Neural cell (in vitro differentiated cells): ENCODE data around the gene PRDM12. TPM values are rescaled to one million over a fixed set of nuclear protein-coding genes. Genes with fewer than 3 reads are reported as not detected.

Source experiments
- H2AFZ ChIP-seq: fragments of 200-600, 300-800 bp; sonication (generic), shearing (Covaris generic); 2 replicates; pipeline ENCODE4 v1.6.0; 2014; ENCODE audit warnings: low read depth, mild to moderate bottlenecking, antibody characterized with exemption, low read length, moderate library complexity
- H3F3A ChIP-seq: fragments of 200-600 bp; shearing (Covaris generic); 2 replicates; pipeline ENCODE4 v1.6.1; 2016; ENCODE audit warnings: mild to moderate bottlenecking, moderate library complexity, mixed read lengths, antibody characterized with exemption, low read length; ENCODE audit not compliant: insufficient read depth, poor library complexity, severe bottlenecking
- H3K27ac ChIP-seq: fragments of 200-600, 300-800 bp; sonication (generic), shearing (Covaris generic); 2 replicates; pipeline ENCODE4 v1.5.1; 2014; ENCODE audit warnings: mild to moderate bottlenecking, low read length, moderate library complexity
- H3K27me3 ChIP-seq: fragments of 300-800, 200-600 bp; sonication (generic), shearing (Covaris generic); 2 replicates; pipeline ENCODE4 v1.6.0; 2014; ENCODE audit warnings: mild to moderate bottlenecking, low read depth, low read length, moderate library complexity; ENCODE audit not compliant: insufficient read depth
- H3K36me3 ChIP-seq: fragments of 300-800, 200-600 bp; sonication (generic), shearing (Covaris generic); 2 replicates; pipeline ENCODE4 v1.5.1; 2014; ENCODE audit warnings: mild to moderate bottlenecking, antibody characterized with exemption, low read length, moderate library complexity; ENCODE audit not compliant: insufficient read depth
- H3K4me2 ChIP-seq: fragments of 300-800, 200-600 bp; sonication (generic), shearing (Covaris generic); 2 replicates; pipeline ENCODE4 v1.6.0; 2014; ENCODE audit warnings: mild to moderate bottlenecking, low read length
- H3K4me3 ChIP-seq: fragments of 300-800, 200-600 bp; sonication (generic), shearing (Covaris generic); 2 replicates; pipeline ENCODE4 v1.5.1; 2014; ENCODE audit warnings: mild to moderate bottlenecking, low read length, moderate library complexity
- H3K79me2 ChIP-seq: fragments of 200-600 bp; shearing (Covaris generic); replicated peaks from 2 replicates; pipeline ENCODE4 v1.6.0; 2014; ENCODE audit warnings: mild to moderate bottlenecking, low read length, moderate library complexity; ENCODE audit not compliant: insufficient read depth
- H3K9ac ChIP-seq: fragments of 300-800, 200-600 bp; sonication (generic), shearing (Covaris generic); 2 replicates; pipeline ENCODE4 v1.6.1; 2016; ENCODE audit warnings: mild to moderate bottlenecking, low read length, mixed read lengths
- H3K9me2 ChIP-seq: fragments of 200-600 bp; shearing (Covaris generic); 2 replicates; pipeline ENCODE4 v1.6.1; 2016; ENCODE audit warnings: mild to moderate bottlenecking, low read length, mixed read lengths; ENCODE audit not compliant: insufficient read depth
- H3K9me3 ChIP-seq: fragments of 200-600, 300-800 bp; sonication (generic), shearing (Covaris generic); 2 replicates; pipeline ENCODE4 v1.6.1; 2016; ENCODE audit warnings: mild to moderate bottlenecking, mixed run types, low read length, moderate library complexity, mixed read lengths
- H4K20me1 ChIP-seq: fragments of 200-600 bp; shearing (Covaris generic); 2 replicates; pipeline ENCODE4 v1.6.1; 2016; ENCODE audit warnings: mild to moderate bottlenecking, mixed run types; ENCODE audit not compliant: insufficient read depth
- EP300 ChIP-seq: fragments of 450-650 bp; conservative IDR thresholded peaks from 2 replicates; pipeline ENCODE4 v1.6.1; 2014; ENCODE audit warnings: antibody characterized with exemption, mild to moderate bottlenecking, moderate library complexity; ENCODE audit not compliant: poor library complexity, severe bottlenecking
- EZH2 ChIP-seq: fragments of 200-600, 300-800 bp; shearing (Covaris generic), sonication (generic); IDR thresholded peaks from 2 replicates; pipeline ENCODE4 v1.6.1; 2014; ENCODE audit warnings: antibody characterized with exemption, low read length, borderline replicate concordance, mild to moderate bottlenecking; ENCODE audit not compliant: insufficient read depth, poor library complexity, severe bottlenecking
- MXI1 ChIP-seq: fragments of 450-650 bp; conservative IDR thresholded peaks from 2 replicates; pipeline ENCODE4 v1.6.1; 2014; ENCODE audit warnings: antibody characterized with exemption, mild to moderate bottlenecking; ENCODE audit not compliant: poor library complexity, severe bottlenecking
- POLR2AphosphoS5 ChIP-seq: IDR thresholded peaks from 2 replicates; pipeline ENCODE4 v1.6.1; 2012
- RAD21 ChIP-seq: fragments of 450-650 bp; conservative IDR thresholded peaks from 2 replicates; pipeline ENCODE4 v1.6.1; 2014; ENCODE audit warnings: antibody characterized with exemption, mild to moderate bottlenecking, moderate library complexity
- REST ChIP-seq: IDR thresholded peaks from 2 replicates; pipeline ENCODE4 v1.6.1; 2012; ENCODE audit warnings: borderline replicate concordance
- SMC3 ChIP-seq: fragments of 450-650 bp; conservative IDR thresholded peaks from 2 replicates; pipeline ENCODE4 v1.6.1; 2014; ENCODE audit warnings: antibody characterized with exemption, mild to moderate bottlenecking, moderate library complexity; ENCODE audit not compliant: poor library complexity
- TAF1 ChIP-seq: IDR thresholded peaks from 2 replicates; pipeline ENCODE4 v1.6.1; 2012; ENCODE audit warnings: low read depth
- polyA plus RNA-seq: library from polyadenylated mRNA; depleted of rRNA; stranded (reverse); fragments of >200 nt; gene quantifications from 2 replicates; pipeline ENCODE4 v1.2.3, GENCODE V29; 2014
- TF ChIP-seq, protein P1 (sequence below): fragments of 450-650 bp; IDR thresholded peaks from 2 replicates; pipeline ENCODE4 v1.5.1; 2014; ENCODE audit warnings: antibody characterized with exemption, mild to moderate bottlenecking, moderate library complexity; ENCODE audit not compliant: poor library complexity, severe bottlenecking

PRDM12 gene
- polyA plus RNA-seq, 1 donor from 2014 or later = 0.17 TPM

DNA sequence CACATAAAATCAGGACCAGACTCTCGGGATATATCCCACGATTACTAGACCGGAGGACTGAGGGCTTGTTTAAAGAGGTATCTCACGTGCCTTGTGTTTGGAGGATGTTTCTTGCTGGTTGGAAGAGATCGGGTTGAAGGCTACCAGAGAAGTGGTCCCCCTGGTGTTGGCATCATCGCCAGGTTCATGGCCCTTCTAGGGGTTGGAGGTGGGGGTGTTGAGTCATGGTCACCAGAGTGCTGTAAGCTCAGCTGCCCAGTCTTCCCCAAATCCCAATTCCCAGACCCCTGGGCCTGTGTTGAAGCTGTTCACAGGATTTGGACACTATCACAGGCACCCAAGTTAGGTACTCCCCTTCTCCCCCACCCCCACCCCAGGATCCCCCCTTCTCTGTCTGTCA, 29.1 kb upstream of the PRDM12 start:
- H4K20me1 ChIP-seq = no peaks in the 10 kb centered on the region
- H3K4me3 ChIP-seq = no peak overlapping the region
- TF ChIP-seq RAD21 (no peak), REST (no peak), MXI1 (no peak), POLR2AphosphoS5 (no peak), SMC3 (no peak), EZH2 (no peak), TAF1 (no peak), EP300 (no peak)
- TF ChIP-seq, protein P1, sequence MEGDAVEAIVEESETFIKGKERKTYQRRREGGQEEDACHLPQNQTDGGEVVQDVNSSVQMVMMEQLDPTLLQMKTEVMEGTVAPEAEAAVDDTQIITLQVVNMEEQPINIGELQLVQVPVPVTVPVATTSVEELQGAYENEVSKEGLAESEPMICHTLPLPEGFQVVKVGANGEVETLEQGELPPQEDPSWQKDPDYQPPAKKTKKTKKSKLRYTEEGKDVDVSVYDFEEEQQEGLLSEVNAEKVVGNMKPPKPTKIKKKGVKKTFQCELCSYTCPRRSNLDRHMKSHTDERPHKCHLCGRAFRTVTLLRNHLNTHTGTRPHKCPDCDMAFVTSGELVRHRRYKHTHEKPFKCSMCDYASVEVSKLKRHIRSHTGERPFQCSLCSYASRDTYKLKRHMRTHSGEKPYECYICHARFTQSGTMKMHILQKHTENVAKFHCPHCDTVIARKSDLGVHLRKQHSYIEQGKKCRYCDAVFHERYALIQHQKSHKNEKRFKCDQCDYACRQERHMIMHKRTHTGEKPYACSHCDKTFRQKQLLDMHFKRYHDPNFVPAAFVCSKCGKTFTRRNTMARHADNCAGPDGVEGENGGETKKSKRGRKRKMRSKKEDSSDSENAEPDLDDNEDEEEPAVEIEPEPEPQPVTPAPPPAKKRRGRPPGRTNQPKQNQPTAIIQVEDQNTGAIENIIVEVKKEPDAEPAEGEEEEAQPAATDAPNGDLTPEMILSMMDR = no peak
- no peak overlapping the region for H2AFZ ChIP-seq
- no peaks in the 10 kb centered on the region for H3K9me3 ChIP-seq
- no peaks in the 10 kb centered on the region for H3K36me3 ChIP-seq
- H3K79me2 ChIP-seq = no peaks in the 10 kb centered on the region
- H3K27ac ChIP-seq = no peak overlapping the region
- no peaks in the 10 kb centered on the region for H3F3A ChIP-seq
- no peak overlapping the region for H3K4me2 ChIP-seq
- no peaks in the 10 kb centered on the region for H3K9me2 ChIP-seq
- no peak overlapping the region for H3K9ac ChIP-seq
- no peaks in the 10 kb centered on the region for H3K27me3 ChIP-seq

- Histone ChIP-seq H3K9ac (no peak overlapping the region), H3K9me3 (no peaks in the 10 kb centered on the region), H3K4me2 (no peak overlapping the region), H3K36me3 (no peaks in the 10 kb centered on the region), H3F3A (no peaks in the 10 kb centered on the region), H3K79me2 (no peaks in the 10 kb centered on the region), H3K9me2 (no peaks in the 10 kb centered on the region), H3K27ac (no peak overlapping the region), H3K4me3 (no peak overlapping the region), H2AFZ (no peak overlapping the region), H3K27me3 (no peaks in the 10 kb centered on the region), H4K20me1 (no peaks in the 10 kb centered on the region)
- TF ChIP-seq REST (no peak), MXI1 (no peak), RAD21 (no peak), EZH2 (no peak), POLR2AphosphoS5 (no peak), EP300 (no peak), SMC3 (no peak), TAF1 (no peak)
- TF ChIP-seq, protein P1 = no peak
Measured at GRCh38 chr9:130635721-130636647, 28.4 kb upstream of the PRDM12 start.
